Adrenal gland (tissue), 5 donors: ENCODE measurements around the gene HSPA12B.

Source experiments
- POLR2A ChIP-seq, 2 donors: fragments of 450-650 bp; IDR thresholded peaks; one replicate each; pipeline ENCODE4 v1.6.1; 2017; ENCODE audit warnings: antibody characterized with exemption in 2 of 2, mild to moderate bottlenecking in 2 of 2, moderate library complexity in 1 of 2
- TF ChIP-seq, protein P1 (sequence below), 6 experiments: fragments of 450-650 bp in 4 of 6; fragments of 200-600 bp in 2 of 6; sonication (generic) in 1 of 6; IDR thresholded peaks; 1 replicate in 5 of 6; 2 replicates in 1 of 6; pipeline versions ENCODE4 v1.5.1 to v1.8.0; 2016 to 2021; ENCODE audit warnings: antibody characterized with exemption in 6 of 6, mild to moderate bottlenecking in 2 of 6, moderate library complexity in 1 of 6
- donor health status: DM: no; HTN: no; CAD: no.

DNA sequence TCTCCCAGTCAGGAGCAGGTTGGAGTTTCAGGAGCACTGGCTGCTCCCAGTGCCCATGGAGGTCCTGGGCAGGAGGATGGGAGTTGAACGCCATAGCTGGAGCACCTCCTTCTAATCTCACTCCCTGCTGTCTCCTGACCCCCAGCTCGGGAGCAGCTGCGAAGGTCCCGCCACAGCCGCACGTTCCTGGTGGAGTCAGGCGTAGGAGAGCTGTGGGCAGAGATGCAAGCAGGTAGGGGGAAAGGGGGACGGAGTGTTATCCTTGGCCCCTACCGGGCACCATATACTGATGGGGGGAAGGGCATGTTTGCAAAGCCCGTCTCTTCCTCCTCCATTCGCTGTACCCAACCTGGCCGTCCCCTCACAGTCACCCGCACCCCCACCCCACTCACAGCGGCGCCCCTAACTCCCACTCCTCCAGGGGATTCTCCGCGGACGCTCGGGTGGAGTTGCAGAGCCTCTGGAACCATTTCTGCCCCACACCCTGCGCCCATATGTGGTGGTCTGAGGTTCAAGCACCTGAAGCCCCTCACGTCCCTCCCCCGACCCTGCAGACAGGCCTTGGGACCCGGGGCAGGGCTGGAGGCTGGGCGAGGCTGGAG lies 16.7 kb downstream of the HSPA12B start:
- TF ChIP-seq, protein P1, sequence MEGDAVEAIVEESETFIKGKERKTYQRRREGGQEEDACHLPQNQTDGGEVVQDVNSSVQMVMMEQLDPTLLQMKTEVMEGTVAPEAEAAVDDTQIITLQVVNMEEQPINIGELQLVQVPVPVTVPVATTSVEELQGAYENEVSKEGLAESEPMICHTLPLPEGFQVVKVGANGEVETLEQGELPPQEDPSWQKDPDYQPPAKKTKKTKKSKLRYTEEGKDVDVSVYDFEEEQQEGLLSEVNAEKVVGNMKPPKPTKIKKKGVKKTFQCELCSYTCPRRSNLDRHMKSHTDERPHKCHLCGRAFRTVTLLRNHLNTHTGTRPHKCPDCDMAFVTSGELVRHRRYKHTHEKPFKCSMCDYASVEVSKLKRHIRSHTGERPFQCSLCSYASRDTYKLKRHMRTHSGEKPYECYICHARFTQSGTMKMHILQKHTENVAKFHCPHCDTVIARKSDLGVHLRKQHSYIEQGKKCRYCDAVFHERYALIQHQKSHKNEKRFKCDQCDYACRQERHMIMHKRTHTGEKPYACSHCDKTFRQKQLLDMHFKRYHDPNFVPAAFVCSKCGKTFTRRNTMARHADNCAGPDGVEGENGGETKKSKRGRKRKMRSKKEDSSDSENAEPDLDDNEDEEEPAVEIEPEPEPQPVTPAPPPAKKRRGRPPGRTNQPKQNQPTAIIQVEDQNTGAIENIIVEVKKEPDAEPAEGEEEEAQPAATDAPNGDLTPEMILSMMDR (IDR thresholded peaks at IDR 0.05), result no peak
- TF ChIP-seq POLR2A (IDR thresholded peaks at IDR 0.05), result no peak
